Stimulated activated CD8-positive, alpha-beta memory T cell treated with anti-CD3 and anti-CD28 coated beads, Interleukin-15, amount 100 ng/mL, for 1 hour (primary cell): ENCODE measurements around the gene GALNT13.

ENCODE experiments used
- DNase-seq: peaks from one replicate; pipeline ENCODE4 v3.0.0-alpha.2; 2020; ENCODE audit warnings: low read depth

Gene GALNT13

DNA sequence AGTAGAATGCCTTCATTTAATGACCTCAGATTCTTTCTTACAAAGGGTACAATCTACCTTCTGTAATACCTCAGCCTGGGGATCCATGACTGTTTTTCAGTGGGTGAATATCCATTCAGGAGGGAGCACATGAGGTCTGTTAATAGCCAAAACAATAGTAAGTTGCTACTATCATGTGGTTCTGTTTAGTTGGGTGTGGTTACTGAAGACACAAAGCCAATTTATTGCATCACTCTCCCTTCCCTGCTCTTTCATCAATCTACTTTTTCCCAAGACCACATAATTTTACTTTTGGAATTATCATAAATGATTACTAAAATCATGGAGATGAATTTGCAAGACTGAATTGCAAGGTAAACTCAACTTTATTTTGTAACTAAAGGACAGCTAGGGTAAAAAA lies 254.2 kb downstream of the GALNT13 start:
- no peak for DNase-seq

DNA sequence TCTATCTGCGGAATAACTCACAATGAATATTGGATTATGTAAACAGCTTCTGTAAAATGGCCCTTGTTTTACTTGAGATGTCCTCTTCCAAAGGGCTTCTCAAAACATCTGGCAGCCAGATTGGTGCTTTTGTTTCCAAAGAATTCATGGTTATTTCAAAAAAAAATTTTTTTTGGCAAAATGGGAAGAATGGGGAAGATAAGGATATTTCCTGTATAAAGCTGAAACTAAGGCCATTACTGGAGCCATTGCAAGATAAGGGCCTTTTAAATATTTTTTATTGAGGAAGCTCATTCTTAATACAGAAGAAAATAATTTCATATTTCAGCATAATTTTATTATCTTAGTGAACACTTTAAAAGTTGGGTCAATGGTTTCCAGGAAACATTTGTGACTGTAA lies 259.1 kb downstream of the GALNT13 start:
- no peak for DNase-seq

GRCh38 chr2:154132827-154133226 lies 261.1 kb downstream of the GALNT13 start:
- no peak for DNase-seq

DNA sequence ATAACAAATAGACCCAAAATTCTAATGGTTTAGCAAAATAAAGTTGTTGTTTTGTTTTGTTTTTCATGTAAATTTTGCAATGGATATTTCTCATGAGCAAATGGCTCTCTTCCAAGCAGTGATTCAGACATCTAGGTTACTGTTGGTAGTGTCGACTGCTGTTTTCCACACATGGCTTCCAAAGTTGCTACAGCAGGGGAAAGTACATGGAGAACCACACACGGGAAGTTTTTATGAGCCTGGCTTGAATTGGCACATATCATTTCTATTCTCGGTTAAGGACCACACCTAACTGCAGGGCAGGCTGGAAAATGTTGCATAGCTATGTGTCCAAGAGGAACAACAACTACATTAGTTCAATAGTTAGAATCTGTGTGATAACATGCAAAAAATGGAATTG lies 262.1 kb downstream of the GALNT13 start:
- DNase-seq: no peak

DNA sequence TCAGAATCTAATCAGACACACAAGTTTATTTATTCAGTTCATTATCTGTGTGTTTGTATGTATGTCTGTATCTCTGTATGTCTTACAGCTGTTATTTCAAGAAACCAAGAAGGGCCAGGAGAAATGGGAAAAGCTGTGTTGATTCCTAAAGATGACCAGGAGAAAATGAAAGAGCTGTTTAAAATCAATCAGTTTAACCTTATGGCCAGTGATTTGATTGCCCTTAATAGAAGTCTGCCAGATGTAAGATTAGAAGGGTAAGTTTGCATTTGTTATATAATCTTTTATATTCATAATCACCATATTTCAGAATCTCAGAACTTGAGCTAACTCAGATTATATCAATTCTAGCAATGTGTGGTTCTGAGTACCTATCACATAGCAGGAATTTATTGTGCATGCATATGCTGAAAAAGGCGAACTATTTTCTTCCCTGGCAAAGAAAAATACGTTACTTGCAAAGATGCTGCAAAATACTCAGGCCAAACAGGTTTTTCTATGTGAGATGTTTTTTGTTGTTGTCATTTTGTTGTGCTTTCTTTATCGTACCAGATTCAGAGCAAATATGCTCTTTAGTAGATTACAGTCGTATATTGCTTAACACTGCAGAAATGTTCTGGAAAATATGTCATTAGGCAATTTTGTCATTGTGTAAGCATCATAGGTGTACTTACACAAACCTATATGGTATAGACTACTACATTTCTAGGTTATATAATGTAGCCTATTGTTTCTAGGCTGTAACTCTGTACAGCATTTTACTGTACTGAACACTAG lies 268.7 kb downstream of the GALNT13 start:
- no peak for DNase-seq

DNA sequence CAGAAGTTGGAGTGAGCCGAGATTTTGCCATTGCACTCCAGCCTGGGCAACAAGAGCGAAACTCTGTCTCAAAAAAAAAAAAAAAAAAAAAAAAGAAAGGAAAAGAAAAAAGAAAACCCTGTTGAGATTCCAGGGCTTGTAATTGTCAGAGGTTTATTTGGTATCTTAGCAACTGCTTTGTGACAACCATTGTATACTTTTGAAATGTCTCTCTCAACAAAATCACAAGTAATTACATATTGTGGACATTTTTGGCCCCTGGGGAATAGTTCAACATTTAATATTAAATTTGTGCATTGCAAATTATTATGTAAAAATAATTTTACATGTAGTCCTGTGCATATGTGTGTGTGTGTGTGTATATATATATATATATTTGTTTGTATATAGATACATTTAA lies 270.8 kb downstream of the GALNT13 start:
- DNase-seq: no peak

DNA sequence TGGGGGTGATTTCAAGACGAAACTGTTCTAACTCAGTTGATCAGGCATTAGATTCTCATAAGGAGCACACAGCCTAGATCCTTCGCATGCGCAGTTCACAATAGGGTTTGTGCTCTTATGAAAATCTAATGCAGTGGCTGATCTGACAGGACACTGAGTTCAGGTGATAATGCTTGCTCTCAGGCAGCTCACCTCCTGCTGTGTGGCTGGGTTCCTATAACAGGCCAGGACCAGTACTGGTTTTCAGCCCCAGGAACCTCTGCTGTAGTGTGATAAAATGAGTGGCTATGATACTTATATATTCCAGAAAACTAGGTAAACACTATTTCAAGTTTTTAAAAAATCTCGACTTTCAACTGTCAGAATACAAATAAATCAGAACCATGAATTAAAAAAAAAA lies 271.4 kb downstream of the GALNT13 start:
- DNase-seq: no peak

DNA sequence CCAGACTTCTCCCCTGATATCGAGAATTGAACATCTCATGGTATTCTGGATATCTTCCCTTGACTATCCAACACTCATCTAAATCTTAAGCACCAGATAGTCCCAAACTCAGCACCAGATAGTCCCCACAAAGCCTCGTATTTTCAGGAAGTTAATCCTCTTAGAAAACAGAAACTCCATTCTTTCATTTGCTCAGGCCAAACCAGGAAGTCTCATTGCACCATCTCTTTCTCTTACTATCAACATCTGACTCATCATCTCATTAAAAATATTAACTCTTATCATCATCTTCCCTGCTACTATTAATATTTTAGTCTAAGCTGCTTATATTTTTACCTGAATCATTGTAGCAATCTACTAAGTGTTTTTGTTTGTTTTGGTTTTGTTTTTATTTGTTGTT lies 286.4 kb downstream of the GALNT13 start:
- DNase-seq: no peak

GRCh38 chr2:154161286-154161685 lies 289.6 kb downstream of the GALNT13 start:
- DNase-seq: no peak

- DNase-seq: no peak
Observed at GRCh38 chr2:154170400-154170799, 298.7 kb downstream of the GALNT13 start.

- no peak for DNase-seq
Observed at GRCh38 chr2:154173164-154173563, 301.4 kb downstream of the GALNT13 start.

DNA sequence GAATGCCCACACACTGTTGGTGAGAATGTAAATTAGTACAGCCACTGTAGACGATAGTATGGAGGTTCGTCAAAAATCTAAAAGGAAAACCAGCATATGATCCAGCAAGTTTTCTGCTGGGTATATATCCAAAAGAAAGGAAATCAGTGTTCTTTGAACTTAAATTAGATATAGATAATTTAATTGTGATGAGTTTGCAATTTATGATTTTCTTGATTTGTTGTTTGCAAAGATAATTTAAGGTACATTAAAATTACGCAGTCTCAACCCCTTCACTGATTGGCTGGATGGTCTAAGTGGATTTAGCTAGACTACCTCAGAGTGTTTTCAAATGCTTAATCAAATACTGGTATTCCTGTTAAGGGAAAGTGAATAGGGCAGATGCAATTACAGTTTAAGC lies 302.2 kb downstream of the GALNT13 start:
- no peak for DNase-seq

DNA sequence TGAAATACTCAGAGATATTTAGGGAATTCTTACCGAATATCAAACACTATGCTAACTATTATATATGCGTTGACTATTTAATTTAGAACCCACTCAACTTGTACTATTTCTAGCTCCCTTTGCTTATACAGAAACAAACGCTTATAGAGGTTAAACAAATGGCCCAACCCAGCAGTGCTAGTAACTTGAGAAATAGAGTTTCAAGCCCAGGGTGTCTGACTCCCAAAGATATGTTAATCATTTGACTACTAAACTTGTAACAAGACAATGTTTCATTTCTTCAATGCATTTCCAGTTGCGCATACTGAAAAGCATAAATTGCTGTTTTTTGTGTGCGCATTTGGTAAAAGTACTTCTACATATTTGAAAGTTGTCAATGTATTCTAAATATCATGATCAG lies 310.3 kb downstream of the GALNT13 start:
- DNase-seq: no peak

GRCh38 chr2:154187948-154188347 lies 316.2 kb downstream of the GALNT13 start:
- DNase-seq: no peak

- no peak for DNase-seq
Observed at GRCh38 chr2:154189953-154190352, 318.2 kb downstream of the GALNT13 start.

DNA sequence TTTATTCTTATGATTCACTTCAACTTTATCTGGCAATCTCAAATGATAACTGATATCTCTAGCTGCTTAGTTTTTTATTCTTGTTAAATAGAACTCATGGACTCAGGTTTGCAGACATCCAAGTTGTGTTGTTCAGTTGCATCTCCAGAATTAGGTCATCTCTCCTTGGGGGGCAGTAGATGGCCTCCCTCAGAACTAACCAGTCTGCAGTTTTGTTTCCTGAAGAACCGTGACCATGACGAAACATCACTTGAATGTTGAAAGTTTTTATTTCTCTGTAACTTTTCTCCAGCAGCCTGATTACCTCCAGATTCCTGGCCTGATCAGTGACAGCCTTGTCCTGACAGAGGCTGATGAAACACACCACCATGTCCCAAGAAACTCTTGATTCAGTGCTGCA lies 321.5 kb downstream of the GALNT13 start:
- DNase-seq: no peak

GRCh38 chr2:154194909-154195643 lies 323.4 kb downstream of the GALNT13 start:
- DNase-seq: no peak

DNA sequence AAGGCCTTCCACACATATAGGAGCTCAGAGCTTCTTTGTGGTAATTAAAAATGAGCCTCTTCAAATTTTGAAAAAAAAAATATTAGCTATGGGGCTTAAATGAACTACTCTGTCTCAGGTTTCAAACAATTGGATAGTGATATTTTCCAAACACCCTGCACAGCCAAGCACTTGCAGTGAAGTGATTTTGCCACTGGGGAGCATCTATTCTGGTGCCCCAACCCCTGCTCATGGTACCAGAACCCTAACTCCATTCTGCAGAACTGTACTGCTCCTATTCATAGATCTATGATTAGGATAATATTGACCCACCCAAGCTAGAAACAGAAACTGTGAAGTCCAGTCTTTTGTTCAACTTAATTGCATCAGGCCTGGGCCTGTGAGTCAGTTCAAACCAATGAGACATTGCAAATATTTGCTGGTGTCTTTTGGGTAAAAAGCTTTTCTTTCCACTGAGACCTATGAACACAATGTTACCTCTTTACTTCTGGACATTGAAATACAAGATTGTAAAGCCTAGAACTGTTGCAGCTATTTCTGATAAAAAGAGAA lies 324.0 kb downstream of the GALNT13 start:
- DNase-seq: no peak

- no peak for DNase-seq
Observed at GRCh38 chr2:154198866-154199265, 327.1 kb downstream of the GALNT13 start.

- DNase-seq: no peak
Observed at GRCh38 chr2:154203206-154203605, 331.5 kb downstream of the GALNT13 start.

DNA sequence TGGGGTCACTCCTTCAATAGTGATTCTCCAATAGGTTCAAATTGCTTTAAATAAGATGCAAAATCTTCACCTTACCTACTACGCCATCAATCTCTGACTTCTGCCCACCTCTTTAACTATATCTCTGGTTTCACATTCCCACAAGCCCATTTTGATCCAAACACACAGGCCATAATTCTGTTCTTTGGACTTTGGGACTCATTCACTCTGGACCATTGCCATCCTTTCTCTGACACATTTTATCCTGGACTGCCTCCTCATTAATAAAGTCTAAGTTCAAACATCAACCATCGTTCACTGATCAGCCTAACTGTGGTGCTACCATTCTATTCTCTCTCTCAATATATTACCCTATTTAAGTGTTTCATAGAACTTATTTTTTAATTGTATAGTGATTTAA lies 332.2 kb downstream of the GALNT13 start:
- DNase-seq: no peak

DNA sequence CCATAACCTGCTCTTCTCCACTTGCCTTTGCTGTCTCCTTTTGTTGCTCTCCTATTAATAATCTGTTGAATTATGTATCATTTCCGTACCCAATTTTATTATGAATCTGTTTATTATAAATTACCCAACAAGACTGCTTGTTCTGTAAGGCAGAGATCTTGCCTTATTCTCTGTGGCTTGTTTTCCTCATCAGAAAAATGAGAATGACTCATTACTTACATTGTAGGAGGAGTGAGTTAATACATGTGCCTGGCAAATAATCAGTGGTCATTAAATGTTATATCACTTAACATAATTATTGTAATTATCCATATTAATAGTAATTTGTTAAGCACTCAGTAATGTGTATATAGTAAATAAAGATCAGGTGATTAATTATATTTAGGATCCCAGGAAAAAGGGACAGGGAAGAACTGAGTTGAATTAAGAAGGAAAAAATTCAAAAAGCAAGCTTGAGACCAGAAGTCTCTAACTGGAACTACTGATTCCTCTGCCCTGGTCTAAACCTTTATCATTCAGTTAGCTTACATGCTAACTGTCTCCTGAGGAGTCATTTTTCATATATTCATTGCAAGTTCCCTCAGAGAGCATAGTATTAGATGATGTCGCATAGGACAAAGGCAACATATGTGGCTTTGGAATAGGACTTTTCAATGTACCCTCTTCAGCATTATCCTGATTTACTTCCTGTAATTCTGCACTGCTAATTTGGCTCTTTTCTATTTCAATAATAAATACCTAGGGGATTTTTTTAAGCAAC lies 335.7 kb downstream of the GALNT13 start:
- DNase-seq: no peak

- DNase-seq: no peak
Observed at GRCh38 chr2:154223726-154224125, 352.0 kb downstream of the GALNT13 start.
